Astrocyte of the hippocampus (primary cell): Measurements from ENCODE around the gene ZMYND10.

Experiments
- DNase-seq: peaks from one replicate; pipeline ENCODE4 v3.0.0; 2011; ENCODE audit warnings: low read depth, low spot score

The ZMYND10 gene

GRCh38 chr3:50371133-50371685 is 25.7 kb upstream of the ZMYND10 start:
- DNase-seq, result no peak

- no peak for DNase-seq
These were observed 25.1 kb upstream of the ZMYND10 start for GRCh38 chr3:50370594-50370993.

- DNase-seq, result no peak
These were observed 23.6 kb upstream of the ZMYND10 start for GRCh38 chr3:50369012-50369670.

- DNase-seq, result no peak
These were observed 20.3 kb upstream of the ZMYND10 start for GRCh38 chr3:50365842-50366220.

- DNase-seq, result peak; percentile 80
These were observed 19.7 kb upstream of the ZMYND10 start for GRCh38 chr3:50365080-50365841.

GRCh38 chr3:50364573-50365079 is 19.1 kb upstream of the ZMYND10 start:
- DNase-seq, result no peak

- DNase-seq, result no peak
These were observed 14.2 kb upstream of the ZMYND10 start for GRCh38 chr3:50359760-50360110.

- DNase-seq, result peak; percentile 99
These were observed 13.6 kb upstream of the ZMYND10 start, which contains the start of gene TMEM115 for GRCh38 chr3:50358911-50359759. Gene TMEM115 (minus strand): TSS chr3:50359521. CDS start chr3:50359063, 458 bp downstream.

- DNase-seq, result no peak
These were observed 12.9 kb upstream of the ZMYND10 start for GRCh38 chr3:50358355-50358910.

- no peak for DNase-seq
These were observed 11.9 kb upstream of the ZMYND10 start for GRCh38 chr3:50357481-50357880.

GRCh38 chr3:50356553-50356952 is 11.0 kb upstream of the ZMYND10 start:
- DNase-seq, result no peak

GRCh38 chr3:50355829-50356552 is 10.5 kb upstream of the ZMYND10 start:
- DNase-seq, result no peak

GRCh38 chr3:50354850-50355249 is 9.3 kb upstream of the ZMYND10 start:
- DNase-seq, result no peak

- no peak for DNase-seq
These were observed 8.7 kb upstream of the ZMYND10 start for GRCh38 chr3:50354186-50354764.

- no peak for DNase-seq
These were observed 7.9 kb upstream of the ZMYND10 start for GRCh38 chr3:50353245-50354004.

- DNase-seq, result peak; percentile 25
These were observed 7.2 kb upstream of the ZMYND10 start for GRCh38 chr3:50352781-50353180.

- no peak for DNase-seq
These were observed 5.8 kb upstream of the ZMYND10 start for GRCh38 chr3:50351323-50351697.

- peak; percentile 97 for DNase-seq
These were observed 5.2 kb upstream of the ZMYND10 start, which contains the start of the genes CYB561D2 and NPRL2 for GRCh38 chr3:50350527-50351322. Gene CYB561D2 (plus strand): TSS chr3:50350862. CDS start chr3:50351434, 572 bp downstream. Gene NPRL2 (minus strand): TSS chr3:50350775. CDS start chr3:50350652, 123 bp downstream.

- no peak for DNase-seq
These were observed 4.6 kb upstream of the ZMYND10 start for GRCh38 chr3:50350213-50350526.
